Stimulated activated CD4-positive, alpha-beta T cell treated with anti-CD3 and anti-CD28 coated beads, TNF-alpha, amount 100 ng/mL, for 48 hours (primary cell): ENCODE measurements around the gene DIO3.

Experiments used
- DNase-seq, 3 donors: peaks; one replicate each; pipeline ENCODE4 v3.0.0-alpha.2; 2020; ENCODE audit warnings: low read depth in 3 of 3

The DIO3 gene

GRCh38 chr14:101583006-101583714, 21.9 kb downstream of the DIO3 start:
- no peak for DNase-seq

- no peak for DNase-seq
Observed at GRCh38 chr14:101583715-101584054, 22.4 kb downstream of the DIO3 start.

GRCh38 chr14:101584055-101584859, 23.0 kb downstream of the DIO3 start:
- no peak for DNase-seq

- no peak for DNase-seq
Observed at GRCh38 chr14:101585211-101585610, 23.9 kb downstream of the DIO3 start.

GRCh38 chr14:101586531-101587430, 25.5 kb downstream of the DIO3 start:
- DNase-seq: no peak

GRCh38 chr14:101587441-101587911, 26.2 kb downstream of the DIO3 start:
- DNase-seq: no peak

GRCh38 chr14:101588286-101588975, 27.1 kb downstream of the DIO3 start:
- no peak for DNase-seq

- DNase-seq: no peak
Observed at GRCh38 chr14:101588990-101589389, 27.7 kb downstream of the DIO3 start.

GRCh38 chr14:101589486-101590015, 28.3 kb downstream of the DIO3 start:
- DNase-seq: no peak

- no peak for DNase-seq
Observed at GRCh38 chr14:101590062-101590461, 28.8 kb downstream of the DIO3 start.

GRCh38 chr14:101590616-101591015, 29.3 kb downstream of the DIO3 start:
- DNase-seq: no peak

GRCh38 chr14:101591121-101591520, 29.8 kb downstream of the DIO3 start:
- DNase-seq: no peak

GRCh38 chr14:101591582-101591981, 30.3 kb downstream of the DIO3 start:
- no peak for DNase-seq

GRCh38 chr14:101593411-101594238, 32.3 kb downstream of the DIO3 start:
- DNase-seq: no peak

GRCh38 chr14:101594511-101595148, 33.3 kb downstream of the DIO3 start:
- DNase-seq: no peak

GRCh38 chr14:101595349-101595748, 34.1 kb downstream of the DIO3 start:
- DNase-seq: no peak

- DNase-seq: peak in 1 of 3 donors; percentile 3
Observed at GRCh38 chr14:101595887-101596721, 34.8 kb downstream of the DIO3 start.

GRCh38 chr14:101596742-101597141, 35.4 kb downstream of the DIO3 start:
- no peak for DNase-seq

GRCh38 chr14:101598159-101598558, 36.9 kb downstream of the DIO3 start:
- DNase-seq: no peak
